Endothelial cell (in vitro differentiated cells): ENCODE results near the gene ABCC5. TPM values are rescaled to one million over a fixed set of nuclear protein-coding genes. Genes with fewer than 3 reads are reported as not detected.

Experiments
- DNase-seq: peaks from one replicate; pipeline ENCODE4 v3.0.0; 2021; ENCODE audit warnings: low spot score
- H3K27ac Mint-ChIP-seq: one replicate; pipeline ENCODE4 v1.8.0; 2021; ENCODE audit warnings: mixed read lengths, inconsistent platforms; ENCODE audit not compliant: unreplicated experiment
- H3K27me3 Mint-ChIP-seq: one replicate; pipeline ENCODE4 v1.8.0; 2021; ENCODE audit warnings: mild to moderate bottlenecking, moderate library complexity, mixed read lengths, inconsistent platforms; ENCODE audit not compliant: unreplicated experiment
- H3K36me3 Mint-ChIP-seq: one replicate; pipeline ENCODE4 v1.8.0; 2021; ENCODE audit warnings: mild to moderate bottlenecking, low read depth, mixed read lengths, inconsistent platforms; ENCODE audit not compliant: unreplicated experiment
- H3K4me1 Mint-ChIP-seq: one replicate; pipeline ENCODE4 v1.8.0; 2021; ENCODE audit warnings: mild to moderate bottlenecking, mixed read lengths, inconsistent platforms; ENCODE audit not compliant: unreplicated experiment
- H3K4me3 Mint-ChIP-seq: one replicate; pipeline ENCODE4 v1.8.0; 2021; ENCODE audit warnings: mild to moderate bottlenecking, mixed read lengths, inconsistent platforms; ENCODE audit not compliant: unreplicated experiment
- H3K9me3 Mint-ChIP-seq: one replicate; pipeline ENCODE4 v1.8.0; 2021; ENCODE audit warnings: mixed read lengths, inconsistent platforms; ENCODE audit not compliant: unreplicated experiment
- total RNA-seq: library from RNA; stranded (reverse); fragmentation: NEBNext Ultra II Directional; extraction: Animal tissue kit (Norgen Biotek cat#: 25700); gene quantifications from one replicate; pipeline ENCODE4 v1.2.1, GENCODE V29; 2021; ENCODE audit not compliant: unreplicated experiment
- TF ChIP-seq, protein P1 (sequence below): fragments of 200-600 bp; sonication (generic); IDR thresholded peaks from one replicate; pipeline ENCODE4 v1.5.0; 2021; ENCODE audit warnings: antibody characterized with exemption; ENCODE audit not compliant: unreplicated experiment

The ABCC5 gene
- total RNA-seq, 1 donor from 2014 or later: 45.9 TPM

GRCh38 chr3:183914856-183915255 lies 102.8 kb downstream of the ABCC5 start:
- no peak for DNase-seq
- H3K4me1 Mint-ChIP-seq: peaks cover 18% of the 10 kb centered on the region
- no peak overlapping the region for H3K4me3 Mint-ChIP-seq
- TF ChIP-seq, protein P1, sequence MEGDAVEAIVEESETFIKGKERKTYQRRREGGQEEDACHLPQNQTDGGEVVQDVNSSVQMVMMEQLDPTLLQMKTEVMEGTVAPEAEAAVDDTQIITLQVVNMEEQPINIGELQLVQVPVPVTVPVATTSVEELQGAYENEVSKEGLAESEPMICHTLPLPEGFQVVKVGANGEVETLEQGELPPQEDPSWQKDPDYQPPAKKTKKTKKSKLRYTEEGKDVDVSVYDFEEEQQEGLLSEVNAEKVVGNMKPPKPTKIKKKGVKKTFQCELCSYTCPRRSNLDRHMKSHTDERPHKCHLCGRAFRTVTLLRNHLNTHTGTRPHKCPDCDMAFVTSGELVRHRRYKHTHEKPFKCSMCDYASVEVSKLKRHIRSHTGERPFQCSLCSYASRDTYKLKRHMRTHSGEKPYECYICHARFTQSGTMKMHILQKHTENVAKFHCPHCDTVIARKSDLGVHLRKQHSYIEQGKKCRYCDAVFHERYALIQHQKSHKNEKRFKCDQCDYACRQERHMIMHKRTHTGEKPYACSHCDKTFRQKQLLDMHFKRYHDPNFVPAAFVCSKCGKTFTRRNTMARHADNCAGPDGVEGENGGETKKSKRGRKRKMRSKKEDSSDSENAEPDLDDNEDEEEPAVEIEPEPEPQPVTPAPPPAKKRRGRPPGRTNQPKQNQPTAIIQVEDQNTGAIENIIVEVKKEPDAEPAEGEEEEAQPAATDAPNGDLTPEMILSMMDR: no peak
- no peaks in the 10 kb centered on the region for H3K36me3 Mint-ChIP-seq
- peaks cover 9% of the 10 kb centered on the region for H3K27me3 Mint-ChIP-seq
- no peak overlapping the region for H3K27ac Mint-ChIP-seq
- no peaks in the 10 kb centered on the region for H3K9me3 Mint-ChIP-seq

DNA sequence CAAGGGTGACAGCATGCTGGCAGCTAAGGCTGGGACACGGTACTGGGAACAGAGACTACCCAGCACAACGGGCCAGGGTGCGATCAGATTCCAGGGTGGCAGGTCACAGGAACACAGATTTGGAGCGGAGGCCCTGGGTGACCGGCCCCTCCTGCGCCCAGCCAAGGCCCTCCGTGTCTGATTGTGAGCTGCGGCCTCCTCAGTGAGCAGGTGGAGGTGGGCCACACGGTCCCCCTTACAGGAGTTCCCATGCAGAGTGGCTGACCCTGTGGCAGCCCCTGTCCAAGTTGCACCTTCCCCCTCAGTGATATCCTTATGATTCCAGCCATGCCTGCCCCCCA lies 104.1 kb downstream of the ABCC5 start:
- Mint-ChIP-seq H3K4me1 (peaks cover 18% of the 10 kb centered on the region), H3K27me3 (peaks cover 9% of the 10 kb centered on the region), H3K9me3 (no peaks in the 10 kb centered on the region), H3K4me3 (no peak overlapping the region), H3K36me3 (no peaks in the 10 kb centered on the region), H3K27ac (no peak overlapping the region)
- no peak for DNase-seq
- TF ChIP-seq, protein P1: no peak

GRCh38 chr3:183912895-183913579 lies 104.6 kb downstream of the ABCC5 start:
- Mint-ChIP-seq H3K27me3 (peaks cover 9% of the 10 kb centered on the region), H3K4me3 (no peak overlapping the region), H3K9me3 (no peaks in the 10 kb centered on the region), H3K27ac (no peak overlapping the region), H3K4me1 (peaks cover 17% of the 10 kb centered on the region), H3K36me3 (no peaks in the 10 kb centered on the region)
- DNase-seq: no peak
- TF ChIP-seq, protein P1: no peak

DNA sequence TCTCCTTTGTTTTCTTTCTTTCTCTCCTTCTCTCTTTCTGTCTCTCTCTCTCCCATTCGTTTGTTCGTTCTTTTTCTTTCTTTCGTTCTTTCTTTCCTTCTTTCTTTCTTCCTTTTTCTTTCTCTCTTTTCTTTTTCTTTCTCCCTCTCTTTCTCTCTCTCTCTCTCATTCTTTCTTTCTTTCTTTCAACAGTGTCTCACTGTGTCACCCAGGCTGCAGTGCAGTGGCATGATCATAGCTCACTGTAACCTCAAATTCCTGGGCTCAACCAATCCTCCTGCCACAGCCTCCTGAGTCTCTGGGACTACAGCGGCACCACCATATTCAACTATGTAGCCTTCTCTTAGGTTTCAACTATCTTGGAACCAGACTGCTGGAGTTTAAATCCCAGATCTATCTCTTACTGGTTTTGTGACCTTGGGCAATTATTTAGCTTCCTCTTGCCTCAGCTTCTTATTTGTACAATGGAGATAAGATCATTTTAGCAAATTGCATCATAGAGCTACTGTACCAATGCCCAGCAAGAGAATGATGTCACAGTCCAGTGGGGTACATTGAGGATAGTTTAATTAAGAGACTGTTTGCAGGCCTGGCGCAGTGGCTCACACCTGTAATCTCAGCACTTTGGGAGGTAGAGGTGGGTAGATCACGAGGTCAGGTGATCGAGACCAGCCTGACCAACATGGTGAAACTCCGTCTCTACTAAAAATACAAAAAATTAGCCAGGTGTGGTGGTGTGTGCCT lies 105.7 kb downstream of the ABCC5 start:
- Mint-ChIP-seq H3K4me1 (peaks cover 6% of the 10 kb centered on the region), H3K27me3 (peaks cover 9% of the 10 kb centered on the region)

More for the DNA sequence above, 105.7 kb downstream of the ABCC5 start:
- Mint-ChIP-seq H3K9me3 (no peaks in the 10 kb centered on the region), H3K4me3 (no peak overlapping the region), H3K27ac (no peak overlapping the region), H3K36me3 (no peaks in the 10 kb centered on the region)
- TF ChIP-seq, protein P1: no peak
- no peak for DNase-seq
